CD8-positive, alpha-beta memory T cell (primary cell): Measurements from ENCODE around the gene SSR1. TPM values are rescaled to one million over a fixed set of nuclear protein-coding genes. Genes with fewer than 3 reads are reported as not detected.

ENCODE experiments used
- CTCF ChIA-PET: fragments of 350-600 bp; sonication (Branson Sonifier 250); formaldehyde crosslinking; loops from one replicate; lab custom pipeline; 2021; ENCODE audit warnings: antibody characterized with exemption; lab: Charles Lee
- POLR2A ChIA-PET: fragments of 350-600 bp; sonication (Branson Sonifier 250); formaldehyde crosslinking; loops from one replicate; lab custom pipeline; 2021; ENCODE audit warnings: antibody characterized with exemption; lab: Charles Lee
- DNase-seq, 5 donors: peaks; one replicate each; pipeline versions ENCODE4 v3.0.0 to v3.0.0-alpha.2; 2020 to 2022; ENCODE audit warnings: mixed read lengths in 1 of 5
- H3K27ac ChIP-seq: one replicate; pipeline ENCODE4 v1.7.0; 2013; ENCODE audit warnings: low read depth, mild to moderate bottlenecking, low read length, moderate library complexity
- H3K27me3 ChIP-seq: 2 replicates; pipeline ENCODE4 v1.7.0; 2013; ENCODE audit warnings: low read length, mild to moderate bottlenecking; ENCODE audit not compliant: insufficient read depth, poor library complexity, severe bottlenecking
- H3K36me3 ChIP-seq: 2 replicates; pipeline ENCODE4 v1.7.0; 2013; ENCODE audit warnings: mild to moderate bottlenecking, low read length, moderate library complexity; ENCODE audit not compliant: insufficient read depth
- H3K4me1 ChIP-seq: 2 replicates; pipeline ENCODE4 v1.7.0; 2013; ENCODE audit warnings: mild to moderate bottlenecking, low read length, moderate library complexity; ENCODE audit not compliant: insufficient read depth
- H3K4me3 ChIP-seq: 2 replicates; pipeline ENCODE4 v1.7.0; 2013; ENCODE audit warnings: mild to moderate bottlenecking, low read length
- H3K9me3 ChIP-seq: 2 replicates; pipeline ENCODE4 v1.7.0; 2013; ENCODE audit warnings: mild to moderate bottlenecking, low read length
- H3K27ac Mint-ChIP-seq, 8 donors: one replicate each; pipeline ENCODE4 v1.8.0; 2020 to 2021; ENCODE audit warnings: mixed read lengths in 8 of 8, mild to moderate bottlenecking in 6 of 8, inconsistent platforms in 3 of 8, moderate library complexity in 3 of 8
- H3K27me3 Mint-ChIP-seq, 2 donors: one replicate each; pipeline ENCODE4 v1.8.0; 2020 to 2021; ENCODE audit warnings: mixed read lengths in 2 of 2, mild to moderate bottlenecking in 1 of 2, moderate library complexity in 1 of 2
- H3K36me3 Mint-ChIP-seq, 3 donors: one replicate each; pipeline ENCODE4 v1.8.0; 2020 to 2021; ENCODE audit warnings: mixed read lengths in 3 of 3, inconsistent platforms in 1 of 3, mild to moderate bottlenecking in 1 of 3
- H3K4me1 Mint-ChIP-seq, 3 donors: one replicate each; pipeline ENCODE4 v1.8.0; 2020 to 2021; ENCODE audit warnings: mixed read lengths in 3 of 3, inconsistent platforms in 1 of 3, mild to moderate bottlenecking in 1 of 3
- H3K4me3 Mint-ChIP-seq, 7 donors: one replicate each; pipeline ENCODE4 v1.8.0; 2020 to 2021; ENCODE audit warnings: mixed read lengths in 7 of 7, mild to moderate bottlenecking in 6 of 7, moderate library complexity in 4 of 7, inconsistent platforms in 2 of 7
- H3K9me3 Mint-ChIP-seq, 5 donors: one replicate each; pipeline ENCODE4 v1.8.0; 2020 to 2022; ENCODE audit warnings: mixed read lengths in 5 of 5, mild to moderate bottlenecking in 3 of 5, moderate library complexity in 2 of 5, inconsistent platforms in 1 of 5
- polyA plus RNA-seq: library from polyadenylated mRNA; unstranded; fragments of 300-500 nt; fragmentation: Illumina TruSeq; gene quantifications from one replicate; pipeline ENCODE4 v1.2.3, GENCODE V29; 2021
- total RNA-seq, 2 experiments: library from RNA; stranded (reverse); gene quantifications; one replicate each; pipeline ENCODE4 v1.2.3, GENCODE V29; 2021

SSR1 gene
- total and polyA plus RNA-seq, 3 experiments from 2014 or later: 153 to 178 (median 165) TPM

DNA sequence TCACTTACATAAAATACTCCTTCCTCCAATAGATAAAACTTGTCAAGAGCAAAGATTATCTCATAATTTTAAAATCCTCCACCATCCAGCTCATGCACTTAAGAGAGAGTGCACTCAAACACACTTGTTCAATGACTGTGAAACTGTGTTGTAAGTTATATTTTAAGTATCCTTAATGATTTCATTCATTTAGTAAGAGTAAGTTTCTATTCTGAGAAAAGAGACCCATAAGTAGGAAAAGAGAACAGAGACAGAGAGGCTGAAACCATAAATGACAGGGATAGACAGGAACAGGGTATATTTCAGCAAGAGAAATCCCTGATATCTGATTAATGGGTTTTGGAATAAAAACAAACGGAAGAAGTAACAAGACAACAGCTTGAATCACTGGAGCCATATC, 8.2 kb downstream of the SSR1 start:
- Mint-ChIP-seq H3K27me3 (no peaks in the 10 kb centered on the region), H3K4me3 (no peak overlapping the region), H3K4me1 (peaks cover 49 to 81% (median 67%) of the 10 kb centered on the region in 3 donors), H3K36me3 (peaks cover 0 to 88% (median 44%) of the 10 kb centered on the region in 3 donors), H3K9me3 (no peaks in the 10 kb centered on the region), H3K27ac (peak overlapping the region in 2 of 8 donors; percentile 0 to 50)
- Histone ChIP-seq H3K27me3 (no peaks in the 10 kb centered on the region), H3K4me1 (peaks cover 18% of the 10 kb centered on the region), H3K27ac (no peak overlapping the region), H3K36me3 (peaks cover 43% of the 10 kb centered on the region), H3K4me3 (no peak overlapping the region), H3K9me3 (no peaks in the 10 kb centered on the region)
- no peak for DNase-seq
- POLR2A ChIA-PET: no interaction called here
- CTCF ChIA-PET: no interaction called here

DNA sequence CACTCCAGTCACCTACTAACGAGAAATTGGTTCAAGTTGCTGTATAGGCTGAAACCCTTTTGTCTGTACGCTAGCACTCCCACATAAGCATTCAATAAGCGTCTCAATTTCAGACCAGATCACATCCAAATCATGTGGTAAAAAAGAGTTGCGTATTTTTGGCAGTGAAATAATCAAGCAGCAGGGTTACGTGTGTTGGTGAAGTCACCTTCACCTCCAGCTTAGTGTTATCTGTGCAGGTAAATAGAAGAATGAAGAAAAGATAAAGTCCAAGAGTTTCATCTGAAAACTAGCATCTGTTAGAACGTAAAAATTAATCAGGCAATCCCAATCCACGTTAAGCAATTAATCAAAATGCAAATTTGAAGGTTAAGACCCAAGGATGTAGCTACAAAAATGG, 11.3 kb downstream of the SSR1 start:
- ChIA-PET CTCF (no interaction called here), POLR2A (no interaction called here)
- no peak overlapping the region for H3K4me3 ChIP-seq
- H3K27me3 ChIP-seq: no peaks in the 10 kb centered on the region
- no peak for DNase-seq
- Mint-ChIP-seq H3K27me3 (no peaks in the 10 kb centered on the region), H3K4me3 (no peak overlapping the region), H3K4me1 (peaks cover 30 to 58% (median 52%) of the 10 kb centered on the region in 3 donors), H3K27ac (no peak overlapping the region), H3K9me3 (no peaks in the 10 kb centered on the region), H3K36me3 (peaks cover 5 to 87% (median 38%) of the 10 kb centered on the region in 3 donors)
- peaks cover 9% of the 10 kb centered on the region for H3K4me1 ChIP-seq
- no peaks in the 10 kb centered on the region for H3K9me3 ChIP-seq
- peaks cover 48% of the 10 kb centered on the region for H3K36me3 ChIP-seq
- H3K27ac ChIP-seq: no peak overlapping the region

DNA sequence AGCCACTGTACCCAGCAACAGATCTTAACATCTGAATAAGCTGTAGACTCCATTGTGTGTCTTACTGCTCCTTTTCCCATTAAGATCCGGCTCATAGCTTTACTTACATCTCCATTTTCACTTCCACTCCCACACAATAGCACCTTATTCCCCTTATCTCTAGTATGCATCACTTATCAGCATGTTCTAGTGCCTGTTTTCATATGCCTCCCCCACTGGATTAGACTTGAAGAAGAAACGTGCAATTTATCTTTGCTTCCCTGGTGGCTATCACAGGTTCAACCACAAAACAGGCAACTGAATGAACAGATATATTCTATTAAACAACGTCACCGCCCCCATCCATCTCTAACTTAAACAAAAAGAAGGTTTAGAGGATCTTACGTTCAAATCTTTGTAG, 12.1 kb downstream of the SSR1 start:
- H3K9me3 Mint-ChIP-seq: no peaks in the 10 kb centered on the region
- Histone ChIP-seq H3K4me1 (peaks cover 9% of the 10 kb centered on the region), H3K27ac (no peak overlapping the region), H3K36me3 (peaks cover 51% of the 10 kb centered on the region), H3K4me3 (no peak overlapping the region), H3K27me3 (no peaks in the 10 kb centered on the region), H3K9me3 (no peaks in the 10 kb centered on the region)
- no peaks in the 10 kb centered on the region for H3K27me3 Mint-ChIP-seq
- no peak overlapping the region for H3K4me3 Mint-ChIP-seq
- POLR2A ChIA-PET: no interaction called here
- H3K4me1 Mint-ChIP-seq: peaks cover 31 to 55% (median 55%) of the 10 kb centered on the region in 3 donors
- no peak for DNase-seq
- peaks cover 5 to 92% (median 40%) of the 10 kb centered on the region in 3 donors for H3K36me3 Mint-ChIP-seq
- H3K27ac Mint-ChIP-seq: peak overlapping the region in 3 of 8 donors; percentile 6 to 78 (median 54)
- CTCF ChIA-PET: no interaction called here

DNA sequence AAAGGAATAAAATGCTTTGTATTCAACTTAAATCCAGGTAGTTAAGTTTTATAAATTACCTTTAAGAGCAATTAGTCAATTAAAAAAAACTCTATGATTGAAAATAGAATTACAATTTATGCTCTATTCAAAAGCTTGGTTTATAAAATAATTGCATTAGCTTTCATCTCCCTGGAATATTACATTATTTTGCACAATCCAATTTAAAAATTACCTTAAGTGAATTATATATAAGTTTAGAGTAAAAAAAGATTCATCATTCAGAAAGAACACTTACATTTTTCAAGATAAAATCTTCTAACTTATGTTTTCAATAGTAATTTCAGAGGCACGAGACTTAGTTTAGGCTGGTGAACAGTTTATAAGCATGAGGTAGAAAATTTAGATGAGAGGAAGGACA, 14.9 kb downstream of the SSR1 start:
- peaks cover 5 to 82% (median 28%) of the 10 kb centered on the region in 3 donors for H3K36me3 Mint-ChIP-seq
- no peaks in the 10 kb centered on the region for H3K27me3 Mint-ChIP-seq
- POLR2A ChIA-PET: no interaction called here

DNA sequence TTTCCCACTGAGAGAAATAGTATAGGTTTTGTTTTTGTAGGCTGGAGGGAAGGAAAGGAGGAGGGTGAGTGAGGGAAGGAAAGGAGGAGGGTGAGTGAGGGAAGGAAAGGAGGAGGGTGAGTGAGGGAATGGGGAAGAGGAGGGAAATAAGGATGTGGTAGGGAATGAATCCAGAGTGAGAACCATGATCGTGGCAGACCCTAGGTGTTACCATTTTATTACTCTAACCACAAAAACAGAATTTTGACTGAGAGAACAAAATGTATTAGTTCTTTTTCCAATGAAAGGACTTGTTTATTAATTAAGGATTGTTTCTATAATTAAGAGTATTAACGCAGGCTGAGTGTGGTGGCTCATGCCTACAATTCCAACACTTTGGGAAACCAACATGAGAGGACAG, 16.4 kb downstream of the SSR1 start:
- POLR2A ChIA-PET: no interaction called here
- Mint-ChIP-seq H3K36me3 (peaks cover 5 to 84% (median 31%) of the 10 kb centered on the region in 3 donors), H3K4me1 (peaks cover 21 to 42% (median 26%) of the 10 kb centered on the region in 3 donors)

More for the DNA sequence above, 14.9 kb downstream of the SSR1 start:
- Histone ChIP-seq H3K4me1 (no peaks in the 10 kb centered on the region), H3K36me3 (peaks cover 40% of the 10 kb centered on the region), H3K9me3 (no peaks in the 10 kb centered on the region), H3K4me3 (no peak overlapping the region), H3K27ac (no peak overlapping the region), H3K27me3 (no peaks in the 10 kb centered on the region)
- Mint-ChIP-seq H3K4me3 (no peak overlapping the region), H3K4me1 (peaks cover 19 to 41% (median 30%) of the 10 kb centered on the region in 3 donors), H3K9me3 (no peaks in the 10 kb centered on the region), H3K27ac (peak overlapping the region in 1 of 8 donors; percentile 29)
- DNase-seq: no peak
- CTCF ChIA-PET: no interaction called here

DNA sequence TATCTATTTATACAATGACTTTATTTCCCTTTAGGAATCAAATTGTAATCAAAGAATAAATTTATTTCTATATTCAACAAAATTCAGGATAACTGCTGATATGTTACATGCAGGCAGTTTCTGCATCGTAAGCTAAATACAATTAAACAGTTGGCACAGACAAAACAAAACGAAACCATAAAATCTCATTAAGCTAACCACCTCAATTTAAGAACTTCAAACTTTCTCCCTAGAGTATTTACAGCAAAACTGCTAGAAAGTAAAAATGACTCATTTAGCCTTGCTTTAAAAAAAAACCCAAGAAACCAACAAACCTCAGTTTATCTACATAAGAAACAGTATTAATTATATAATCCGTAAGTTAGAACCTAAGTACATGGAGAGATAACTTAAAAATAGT, 17.1 kb downstream of the SSR1 start:
- peak overlapping the region in 3 of 8 donors; percentile 6 to 81 (median 61) for H3K27ac Mint-ChIP-seq
- H3K27me3 ChIP-seq: no peaks in the 10 kb centered on the region
- no peak overlapping the region for H3K27ac ChIP-seq
- ChIA-PET POLR2A (no interaction called here), CTCF (interaction anchor here (1.8 kb wide), 1 partner anchor 20 kb away, joined by 5 read pairs; no protein-coding TSS in a partner anchor)
- no peak overlapping the region for H3K4me3 ChIP-seq
- no peaks in the 10 kb centered on the region for H3K9me3 Mint-ChIP-seq
- peaks cover 16 to 35% (median 19%) of the 10 kb centered on the region in 3 donors for H3K4me1 Mint-ChIP-seq
- no peak overlapping the region for H3K4me3 Mint-ChIP-seq
- no peak for DNase-seq
- H3K36me3 ChIP-seq: peaks cover 44% of the 10 kb centered on the region
- H3K4me1 ChIP-seq: no peaks in the 10 kb centered on the region
- H3K27me3 Mint-ChIP-seq: no peaks in the 10 kb centered on the region
- H3K9me3 ChIP-seq: no peaks in the 10 kb centered on the region
- H3K36me3 Mint-ChIP-seq: peaks cover 5 to 84% (median 25%) of the 10 kb centered on the region in 3 donors

More for the DNA sequence above, 16.4 kb downstream of the SSR1 start:
- Mint-ChIP-seq H3K27ac (peak overlapping the region in 3 of 8 donors; percentile 32 to 83 (median 66)), H3K9me3 (no peaks in the 10 kb centered on the region), H3K4me3 (no peak overlapping the region), H3K27me3 (no peaks in the 10 kb centered on the region)
- H3K4me1 ChIP-seq: no peaks in the 10 kb centered on the region
- peaks cover 46% of the 10 kb centered on the region for H3K36me3 ChIP-seq
- no peak overlapping the region for H3K27ac ChIP-seq
- no peak overlapping the region for H3K4me3 ChIP-seq
- H3K27me3 ChIP-seq: no peaks in the 10 kb centered on the region
- CTCF ChIA-PET: no interaction called here
- DNase-seq: no peak
- no peaks in the 10 kb centered on the region for H3K9me3 ChIP-seq

DNA sequence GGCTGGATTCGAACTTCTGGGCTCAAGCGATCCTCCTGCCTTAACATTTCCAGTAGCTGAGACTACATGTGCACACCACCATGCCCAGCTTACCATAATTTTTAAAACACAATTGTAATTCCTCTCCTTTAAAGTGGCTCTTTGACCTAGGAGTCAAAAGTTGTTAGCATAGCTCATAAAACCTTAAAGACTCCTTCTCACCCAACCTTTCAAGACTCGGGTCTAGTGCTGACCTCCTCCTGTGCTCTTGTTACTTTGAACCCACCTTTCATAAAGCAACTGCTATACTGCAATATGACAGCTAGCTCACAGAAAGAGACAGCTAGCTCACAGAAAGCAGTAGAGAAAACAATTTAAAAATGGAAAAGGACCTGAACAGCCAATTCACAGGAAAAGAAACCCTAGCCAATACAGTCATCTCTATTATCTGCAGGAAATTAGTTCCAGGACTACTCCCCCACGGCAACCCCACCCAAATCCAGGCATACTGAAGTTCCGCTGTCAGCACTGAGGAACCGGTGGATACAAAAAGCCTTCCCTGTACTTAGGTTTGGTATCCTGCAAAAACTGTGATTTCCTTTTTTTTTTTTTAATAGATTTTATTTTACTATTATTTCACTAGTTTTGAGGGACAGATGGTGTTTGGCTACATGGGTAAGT, 20.3 kb downstream of the SSR1 start:
- POLR2A ChIA-PET: interaction anchor here (0.6 kb wide), 1 partner anchor 99 kb away, joined by 6 read pairs; no protein-coding TSS in a partner anchor

DNA sequence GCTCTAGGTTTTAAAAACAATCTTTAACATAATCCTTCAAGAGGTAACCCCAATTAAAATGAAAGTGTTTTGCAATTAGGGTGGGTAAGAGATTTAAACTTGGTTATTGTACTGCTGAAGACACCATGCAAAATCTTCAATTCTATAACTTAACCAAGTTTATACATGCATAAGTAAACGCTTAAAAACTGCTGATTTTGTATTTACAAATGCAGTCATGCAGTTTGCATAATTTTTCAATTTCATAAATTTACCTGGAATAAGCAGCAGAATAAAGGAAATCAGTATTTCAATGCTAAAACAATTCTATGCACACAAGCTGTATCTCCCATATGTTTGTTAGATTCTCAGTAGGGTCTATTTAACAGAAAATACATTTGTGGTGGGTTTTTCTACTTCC, 22.9 kb downstream of the SSR1 start:
- Mint-ChIP-seq H3K9me3 (no peaks in the 10 kb centered on the region), H3K27ac (peak overlapping the region in 2 of 8 donors; percentile 46 to 54), H3K36me3 (peaks cover 0 to 87% (median 29%) of the 10 kb centered on the region in 3 donors), H3K27me3 (no peaks in the 10 kb centered on the region), H3K4me3 (no peak overlapping the region), H3K4me1 (peaks cover 0 to 8% (median 6%) of the 10 kb centered on the region in 3 donors)
- peaks cover 44% of the 10 kb centered on the region for H3K36me3 ChIP-seq
- CTCF ChIA-PET: interaction anchor here (1.7 kb wide), 1 partner anchor 14 kb away, joined by 4 read pairs; no protein-coding TSS in a partner anchor
- DNase-seq: no peak
- no peaks in the 10 kb centered on the region for H3K9me3 ChIP-seq
- no peaks in the 10 kb centered on the region for H3K4me1 ChIP-seq
- no peak overlapping the region for H3K4me3 ChIP-seq
- POLR2A ChIA-PET: no interaction called here
- H3K27me3 ChIP-seq: no peaks in the 10 kb centered on the region
- no peak overlapping the region for H3K27ac ChIP-seq

More for the DNA sequence above, 20.3 kb downstream of the SSR1 start:
- DNase-seq: no peak
- no peaks in the 10 kb centered on the region for H3K4me1 ChIP-seq
- H3K27me3 ChIP-seq: no peaks in the 10 kb centered on the region
- no peak overlapping the region for H3K27ac ChIP-seq
- Mint-ChIP-seq H3K27ac (peak overlapping the region in 3 of 8 donors; percentile 17 to 79 (median 51)), H3K27me3 (no peaks in the 10 kb centered on the region), H3K4me3 (no peak overlapping the region), H3K4me1 (peaks cover 4 to 13% (median 11%) of the 10 kb centered on the region in 3 donors), H3K36me3 (peaks cover 0 to 86% (median 26%) of the 10 kb centered on the region in 3 donors), H3K9me3 (no peaks in the 10 kb centered on the region)
- H3K9me3 ChIP-seq: no peaks in the 10 kb centered on the region
- H3K4me3 ChIP-seq: no peak overlapping the region
- CTCF ChIA-PET: interaction anchor here (1.4 to 1.6 kb wide), 2 partner anchors 13 to 18 kb away, joined by 4 to 6 read pairs; no protein-coding TSS in a partner anchor
- peaks cover 42% of the 10 kb centered on the region for H3K36me3 ChIP-seq
